ENCODE data around the gene PFKFB3. TPM values are rescaled to one million over a fixed set of nuclear protein-coding genes. Genes with fewer than 3 reads are reported as not detected.

PFKFB3 gene
- total and polyA plus RNA-seq, 9 of the 15 experiments (the other 6 are each of a cell fraction or from before 2014, with no cell fraction given): 0.46 to 21.6 (median 7.8) TPM

DNA sequence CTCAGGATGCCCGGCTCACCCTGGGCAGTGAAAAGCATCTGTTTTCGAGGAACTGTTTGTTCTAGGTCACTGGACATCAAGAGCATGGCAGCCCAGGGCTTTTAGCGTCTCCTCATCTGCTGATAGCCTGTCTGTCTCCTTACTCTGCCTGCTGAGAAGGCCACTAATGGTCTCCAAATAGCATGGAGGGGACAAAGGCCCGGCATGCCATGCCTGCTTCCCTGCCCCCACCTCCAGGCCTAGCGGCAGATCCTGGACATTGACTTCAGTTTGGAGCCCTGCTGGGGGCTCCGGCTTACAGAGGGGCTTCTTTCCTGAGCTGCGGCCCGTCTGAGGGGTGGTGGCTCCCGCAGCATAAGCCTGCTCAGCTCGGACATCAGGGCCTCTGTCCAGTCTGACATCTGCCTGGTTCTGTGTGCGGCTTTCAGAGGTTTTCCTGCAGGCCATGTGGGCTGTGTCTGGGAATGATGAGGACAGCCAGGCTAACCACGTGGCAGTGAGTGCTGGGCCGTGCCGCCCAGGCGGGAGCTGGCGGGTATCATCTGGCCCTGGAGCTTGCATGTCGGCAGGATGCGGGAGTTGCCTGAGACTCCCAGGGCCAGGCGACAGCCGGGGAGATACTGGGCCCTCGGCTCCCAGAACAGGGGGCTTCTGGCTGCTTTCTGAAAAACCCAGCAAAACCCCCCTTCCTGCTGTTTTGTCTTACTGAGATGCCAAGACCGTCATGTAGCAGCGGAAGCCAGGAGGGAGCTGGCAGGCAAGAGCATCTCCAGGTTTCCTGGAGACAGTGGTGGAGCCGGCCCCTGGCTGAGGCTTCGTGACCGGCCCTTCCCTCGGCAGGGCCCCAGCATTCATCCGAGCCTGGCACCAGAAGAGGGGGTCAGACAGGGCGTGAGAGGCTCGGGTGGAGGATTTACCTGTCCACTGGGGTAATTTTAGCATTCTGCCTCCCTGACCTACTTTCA, 9.2 kb downstream of the PFKFB3 start:
- no TSS peak for BruUV-seq (replicated peaks)
- H2AFZ ChIP-seq (ENCODE audit: low read depth, low read length): no peak overlapping the region
- no peak for DNase-seq (ENCODE audit: extremely low read depth in 1 of 4, low spot score in 3 of 4)
- no peak overlapping the region for H3K9ac ChIP-seq (ENCODE audit: insufficient read depth in 1 of 2, low read depth in 2 of 2, low read length in 2 of 2)
- intact Hi-C loops (cut with micrococcal nuclease) (no loop called here), in situ Hi-C loops (cut with MboI) (no loop called here)
- CTCF ChIA-PET (ENCODE audit: low intra/inter-chr PET ratio): no interaction called here
- TF ChIP-seq CHD4 (IDR thresholded peaks at IDR 0.05; ENCODE audit: insufficient read depth, insufficient replicate concordance, low read depth, low read length, poor library complexity, severe bottlenecking): no peak
- no peak for TF ChIP-seq POLR2A (conservative IDR thresholded peaks at IDR 0.05)
- TF ChIP-seq FOSL1 (tag; conservative IDR thresholded peaks at IDR 0.05): no peak
- TF ChIP-seq, protein P1, sequence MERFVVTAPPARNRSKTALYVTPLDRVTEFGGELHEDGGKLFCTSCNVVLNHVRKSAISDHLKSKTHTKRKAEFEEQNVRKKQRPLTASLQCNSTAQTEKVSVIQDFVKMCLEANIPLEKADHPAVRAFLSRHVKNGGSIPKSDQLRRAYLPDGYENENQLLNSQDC (CRISPR knock-in tag; IDR thresholded peaks at IDR 0.05): no peak
- TF ChIP-seq ZFP1 (CRISPR knock-in tag; IDR thresholded peaks at IDR 0.05): no peak
- TF ChIP-seq ZNF589 (CRISPR knock-in tag; IDR thresholded peaks at IDR 0.05; ENCODE audit: low read depth): no peak
- TF ChIP-seq GATAD2B (IDR thresholded peaks at IDR 0.05; ENCODE audit: borderline replicate concordance): no peak
- TF ChIP-seq PHTF2 (CRISPR knock-in tag; IDR thresholded peaks at IDR 0.05): no peak
- TF ChIP-seq ESRRA (IDR thresholded peaks at IDR 0.05; ENCODE audit: borderline replicate concordance, low read depth): no peak
- no peak for TF ChIP-seq ETV5 (CRISPR knock-in tag; IDR thresholded peaks at IDR 0.05; ENCODE audit: low read depth)
- no peak for TF ChIP-seq POLR2G (IDR thresholded peaks at IDR 0.05; ENCODE audit: low read depth, low read length)
- TF ChIP-seq HMG20B (CRISPR knock-in tag; IDR thresholded peaks at IDR 0.05): no peak
- TF ChIP-seq ZC3H8 (IDR thresholded peaks at IDR 0.05): no peak
- no peak for TF ChIP-seq ETV1 (tag; conservative IDR thresholded peaks at IDR 0.05; ENCODE audit: low read depth)
- TF ChIP-seq YBX1 (IDR thresholded peaks at IDR 0.05): no peak
- H3K79me2 ChIP-seq (ENCODE audit: control insufficient read depth, insufficient read depth, low read length): no peaks in the 10 kb centered on the region; the same call in 1 of the 3 replicates
- H3K9me1 ChIP-seq (ENCODE audit: control insufficient read depth, insufficient read depth, low read length): peaks cover 3% of the 10 kb centered on the region
- no peak overlapping the region for H3K4me3 ChIP-seq
- H3K27ac ChIP-seq (ENCODE audit: extremely low read depth, low read depth, low read length): no peak overlapping the region
- no peaks in the 10 kb centered on the region for H3K9me3 ChIP-seq (replicated peaks; ENCODE audit: control insufficient read depth, insufficient read depth, low read depth, low read length)
- H3K27me3 ChIP-seq (ENCODE audit: control insufficient read depth in 2 of 2, insufficient read depth in 2 of 2, low read length in 2 of 2): no peaks in the 10 kb centered on the region
- no peak for FAIRE-seq
- peaks cover 10% of the 10 kb centered on the region for H4K20me1 ChIP-seq (replicated peaks; ENCODE audit: control insufficient read depth, insufficient read depth, low read length)
- H3K36me3 ChIP-seq (ENCODE audit: control insufficient read depth, insufficient read depth, low read length): peaks cover 34% of the 10 kb centered on the region; the same call in 2 of the 3 replicates
- POLR2A ChIA-PET: interaction anchor here (0.6 kb wide), 1 partner anchor 61 kb away, joined by 5 read pairs; no protein-coding TSS in a partner anchor
- 91% methylated on average over 26 of the region's 30 CpGs for WGBS (ENCODE audit: insufficient coverage, low coverage, missing lambda C conversion rate)
- H3K4me1 ChIP-seq (replicated peaks in 1 of 2; ENCODE audit: control insufficient read depth in 2 of 2, insufficient read depth in 2 of 2, low read length in 2 of 2): peaks cover 0 to 7% of the 10 kb centered on the region in 2 experiments; a peak in 1 of 5 replicates
- no peak overlapping the region for H3K4me2 ChIP-seq (ENCODE audit: insufficient read depth, low read length)
- ATAC-seq: no peak
